ENCODE results near the gene LRRN4CL. TPM values are rescaled to one million over a fixed set of nuclear protein-coding genes. Genes with fewer than 3 reads are reported as not detected.

LRRN4CL gene
- total and polyA plus RNA-seq, 9 of the 15 experiments (the other 6 are each of a cell fraction or from before 2014, with no cell fraction given) = 0.03 to 0.11 (median 0.05) TPM; not detected in 4

GRCh38 chr11:62694455-62695167 lies 5.3 kb upstream of the LRRN4CL start (continued):
- TF ChIP-seq POU5F1 (IDR thresholded peaks at IDR 0.05; ENCODE audit: borderline replicate concordance, low read depth, low read length, partially characterized antibody) (no peak), PTTG1 (tag; IDR thresholded peaks at IDR 0.05; ENCODE audit: low read depth) (no peak), MYNN (IDR thresholded peaks at IDR 0.05) (0 out of 2 replicates have a peak, but pooled peaks have one; percentile 31), MYNN (CRISPR knock-in tag; IDR thresholded peaks at IDR 0.05) (no peak), ZNF324 (CRISPR knock-in tag; IDR thresholded peaks at IDR 0.05) (no peak), YY1 (IDR thresholded peaks at IDR 0.05; ENCODE audit: borderline replicate concordance in 1 of 3, control insufficient read depth in 1 of 3, extremely low read depth in 1 of 3, insufficient read depth in 3 of 3, insufficient read length in 1 of 3, insufficient replicate concordance in 2 of 3, low read depth in 1 of 3, low read length in 2 of 3) (peak in 1 of 3 experiments; percentile 9), FOXJ3 (CRISPR knock-in tag; IDR thresholded peaks at IDR 0.05) (no peak), ILK (tag; IDR thresholded peaks at IDR 0.05; ENCODE audit: borderline replicate concordance, low read depth) (no peak), ZFP91 (CRISPR knock-in tag; IDR thresholded peaks at IDR 0.05) (no peak), MTA1 (IDR thresholded peaks at IDR 0.05; ENCODE audit: borderline replicate concordance) (no peak), U2AF2 (optimal IDR thresholded peaks at IDR 0.05; ENCODE audit: low read depth, low read length) (no peak)
- TF ChIP-seq, protein P1, sequence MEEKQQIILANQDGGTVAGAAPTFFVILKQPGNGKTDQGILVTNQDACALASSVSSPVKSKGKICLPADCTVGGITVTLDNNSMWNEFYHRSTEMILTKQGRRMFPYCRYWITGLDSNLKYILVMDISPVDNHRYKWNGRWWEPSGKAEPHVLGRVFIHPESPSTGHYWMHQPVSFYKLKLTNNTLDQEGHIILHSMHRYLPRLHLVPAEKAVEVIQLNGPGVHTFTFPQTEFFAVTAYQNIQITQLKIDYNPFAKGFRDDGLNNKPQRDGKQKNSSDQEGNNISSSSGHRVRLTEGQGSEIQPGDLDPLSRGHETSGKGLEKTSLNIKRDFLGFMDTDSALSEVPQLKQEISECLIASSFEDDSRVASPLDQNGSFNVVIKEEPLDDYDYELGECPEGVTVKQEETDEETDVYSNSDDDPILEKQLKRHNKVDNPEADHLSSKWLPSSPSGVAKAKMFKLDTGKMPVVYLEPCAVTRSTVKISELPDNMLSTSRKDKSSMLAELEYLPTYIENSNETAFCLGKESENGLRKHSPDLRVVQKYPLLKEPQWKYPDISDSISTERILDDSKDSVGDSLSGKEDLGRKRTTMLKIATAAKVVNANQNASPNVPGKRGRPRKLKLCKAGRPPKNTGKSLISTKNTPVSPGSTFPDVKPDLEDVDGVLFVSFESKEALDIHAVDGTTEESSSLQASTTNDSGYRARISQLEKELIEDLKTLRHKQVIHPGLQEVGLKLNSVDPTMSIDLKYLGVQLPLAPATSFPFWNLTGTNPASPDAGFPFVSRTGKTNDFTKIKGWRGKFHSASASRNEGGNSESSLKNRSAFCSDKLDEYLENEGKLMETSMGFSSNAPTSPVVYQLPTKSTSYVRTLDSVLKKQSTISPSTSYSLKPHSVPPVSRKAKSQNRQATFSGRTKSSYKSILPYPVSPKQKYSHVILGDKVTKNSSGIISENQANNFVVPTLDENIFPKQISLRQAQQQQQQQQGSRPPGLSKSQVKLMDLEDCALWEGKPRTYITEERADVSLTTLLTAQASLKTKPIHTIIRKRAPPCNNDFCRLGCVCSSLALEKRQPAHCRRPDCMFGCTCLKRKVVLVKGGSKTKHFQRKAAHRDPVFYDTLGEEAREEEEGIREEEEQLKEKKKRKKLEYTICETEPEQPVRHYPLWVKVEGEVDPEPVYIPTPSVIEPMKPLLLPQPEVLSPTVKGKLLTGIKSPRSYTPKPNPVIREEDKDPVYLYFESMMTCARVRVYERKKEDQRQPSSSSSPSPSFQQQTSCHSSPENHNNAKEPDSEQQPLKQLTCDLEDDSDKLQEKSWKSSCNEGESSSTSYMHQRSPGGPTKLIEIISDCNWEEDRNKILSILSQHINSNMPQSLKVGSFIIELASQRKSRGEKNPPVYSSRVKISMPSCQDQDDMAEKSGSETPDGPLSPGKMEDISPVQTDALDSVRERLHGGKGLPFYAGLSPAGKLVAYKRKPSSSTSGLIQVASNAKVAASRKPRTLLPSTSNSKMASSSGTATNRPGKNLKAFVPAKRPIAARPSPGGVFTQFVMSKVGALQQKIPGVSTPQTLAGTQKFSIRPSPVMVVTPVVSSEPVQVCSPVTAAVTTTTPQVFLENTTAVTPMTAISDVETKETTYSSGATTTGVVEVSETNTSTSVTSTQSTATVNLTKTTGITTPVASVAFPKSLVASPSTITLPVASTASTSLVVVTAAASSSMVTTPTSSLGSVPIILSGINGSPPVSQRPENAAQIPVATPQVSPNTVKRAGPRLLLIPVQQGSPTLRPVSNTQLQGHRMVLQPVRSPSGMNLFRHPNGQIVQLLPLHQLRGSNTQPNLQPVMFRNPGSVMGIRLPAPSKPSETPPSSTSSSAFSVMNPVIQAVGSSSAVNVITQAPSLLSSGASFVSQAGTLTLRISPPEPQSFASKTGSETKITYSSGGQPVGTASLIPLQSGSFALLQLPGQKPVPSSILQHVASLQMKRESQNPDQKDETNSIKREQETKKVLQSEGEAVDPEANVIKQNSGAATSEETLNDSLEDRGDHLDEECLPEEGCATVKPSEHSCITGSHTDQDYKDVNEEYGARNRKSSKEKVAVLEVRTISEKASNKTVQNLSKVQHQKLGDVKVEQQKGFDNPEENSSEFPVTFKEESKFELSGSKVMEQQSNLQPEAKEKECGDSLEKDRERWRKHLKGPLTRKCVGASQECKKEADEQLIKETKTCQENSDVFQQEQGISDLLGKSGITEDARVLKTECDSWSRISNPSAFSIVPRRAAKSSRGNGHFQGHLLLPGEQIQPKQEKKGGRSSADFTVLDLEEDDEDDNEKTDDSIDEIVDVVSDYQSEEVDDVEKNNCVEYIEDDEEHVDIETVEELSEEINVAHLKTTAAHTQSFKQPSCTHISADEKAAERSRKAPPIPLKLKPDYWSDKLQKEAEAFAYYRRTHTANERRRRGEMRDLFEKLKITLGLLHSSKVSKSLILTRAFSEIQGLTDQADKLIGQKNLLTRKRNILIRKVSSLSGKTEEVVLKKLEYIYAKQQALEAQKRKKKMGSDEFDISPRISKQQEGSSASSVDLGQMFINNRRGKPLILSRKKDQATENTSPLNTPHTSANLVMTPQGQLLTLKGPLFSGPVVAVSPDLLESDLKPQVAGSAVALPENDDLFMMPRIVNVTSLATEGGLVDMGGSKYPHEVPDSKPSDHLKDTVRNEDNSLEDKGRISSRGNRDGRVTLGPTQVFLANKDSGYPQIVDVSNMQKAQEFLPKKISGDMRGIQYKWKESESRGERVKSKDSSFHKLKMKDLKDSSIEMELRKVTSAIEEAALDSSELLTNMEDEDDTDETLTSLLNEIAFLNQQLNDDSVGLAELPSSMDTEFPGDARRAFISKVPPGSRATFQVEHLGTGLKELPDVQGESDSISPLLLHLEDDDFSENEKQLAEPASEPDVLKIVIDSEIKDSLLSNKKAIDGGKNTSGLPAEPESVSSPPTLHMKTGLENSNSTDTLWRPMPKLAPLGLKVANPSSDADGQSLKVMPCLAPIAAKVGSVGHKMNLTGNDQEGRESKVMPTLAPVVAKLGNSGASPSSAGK (IDR thresholded peaks at IDR 0.05) = no peak
- TF ChIP-seq, protein P2, sequence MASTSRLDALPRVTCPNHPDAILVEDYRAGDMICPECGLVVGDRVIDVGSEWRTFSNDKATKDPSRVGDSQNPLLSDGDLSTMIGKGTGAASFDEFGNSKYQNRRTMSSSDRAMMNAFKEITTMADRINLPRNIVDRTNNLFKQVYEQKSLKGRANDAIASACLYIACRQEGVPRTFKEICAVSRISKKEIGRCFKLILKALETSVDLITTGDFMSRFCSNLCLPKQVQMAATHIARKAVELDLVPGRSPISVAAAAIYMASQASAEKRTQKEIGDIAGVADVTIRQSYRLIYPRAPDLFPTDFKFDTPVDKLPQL (IDR thresholded peaks at IDR 0.05; ENCODE audit: extremely low read depth, insufficient read length) = no peak

All from K562 (cell line).